IPS-18a (cell line): Measurements from ENCODE around the gene NHLH1.

ENCODE experiments used
- H3K27ac ChIP-seq: one replicate; pipeline ENCODE4 v1.5.1; 2013; ENCODE audit warnings: low read length
- H3K27me3 ChIP-seq: one replicate; pipeline ENCODE4 v1.6.1; 2013; ENCODE audit warnings: mild to moderate bottlenecking, low read length; ENCODE audit not compliant: control insufficient read depth, insufficient read depth
- H3K36me3 ChIP-seq: one replicate; pipeline ENCODE4 v1.6.1; 2013; ENCODE audit warnings: low read depth, low read length; ENCODE audit not compliant: control insufficient read depth
- H3K4me1 ChIP-seq: one replicate; pipeline ENCODE4 v1.6.1; 2013; ENCODE audit warnings: low read depth, low read length; ENCODE audit not compliant: control insufficient read depth
- H3K4me3 ChIP-seq: one replicate; pipeline ENCODE4 v1.5.1; 2013; ENCODE audit warnings: low read length
- H3K9ac ChIP-seq: one replicate; pipeline ENCODE4 v1.6.1; 2013; ENCODE audit warnings: mild to moderate bottlenecking, low read length, moderate library complexity
- H3K9me3 ChIP-seq: one replicate; pipeline ENCODE4 v1.6.1; 2013; ENCODE audit warnings: low read depth, low read length; ENCODE audit not compliant: control insufficient read depth

Gene NHLH1

DNA sequence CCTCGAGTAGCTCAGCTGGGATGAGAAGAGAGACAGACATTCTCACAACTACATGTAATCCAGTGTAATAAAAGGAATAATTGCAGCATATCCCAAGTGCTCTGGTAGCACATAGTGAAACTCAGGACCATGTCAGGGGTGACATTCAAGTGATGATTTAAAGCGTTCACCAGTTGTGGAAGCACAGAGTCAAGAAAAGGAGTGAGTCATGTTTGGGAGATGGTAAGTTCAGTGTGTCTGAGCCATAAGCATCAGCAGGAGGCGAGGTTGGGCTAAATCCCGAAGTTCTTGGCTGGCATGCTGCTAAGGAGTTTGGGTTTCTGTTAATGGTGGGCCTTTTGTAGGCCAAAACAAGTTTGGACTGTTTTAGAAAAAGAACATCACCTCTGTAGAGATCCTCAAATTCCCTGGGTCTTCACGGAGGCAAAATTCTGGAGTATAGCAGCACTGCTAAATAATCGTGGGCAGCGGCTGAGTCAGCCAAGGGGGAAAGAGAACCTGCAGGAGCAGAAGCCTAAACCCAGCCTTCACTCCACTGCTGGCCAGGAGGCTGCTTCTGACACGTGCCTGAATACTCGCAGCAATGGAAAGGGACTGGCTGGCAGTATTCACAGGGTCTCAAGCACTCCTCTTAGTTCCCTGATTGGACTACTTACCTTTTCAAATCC lies 7.2 kb upstream of the NHLH1 start:
- Histone ChIP-seq H3K4me3 (no peak overlapping the region), H3K9me3 (no peaks in the 10 kb centered on the region), H3K27ac (no peak overlapping the region), H3K36me3 (peaks cover 53% of the 10 kb centered on the region), H3K9ac (no peak overlapping the region), H3K4me1 (peaks cover 16% of the 10 kb centered on the region), H3K27me3 (no peaks in the 10 kb centered on the region)

DNA sequence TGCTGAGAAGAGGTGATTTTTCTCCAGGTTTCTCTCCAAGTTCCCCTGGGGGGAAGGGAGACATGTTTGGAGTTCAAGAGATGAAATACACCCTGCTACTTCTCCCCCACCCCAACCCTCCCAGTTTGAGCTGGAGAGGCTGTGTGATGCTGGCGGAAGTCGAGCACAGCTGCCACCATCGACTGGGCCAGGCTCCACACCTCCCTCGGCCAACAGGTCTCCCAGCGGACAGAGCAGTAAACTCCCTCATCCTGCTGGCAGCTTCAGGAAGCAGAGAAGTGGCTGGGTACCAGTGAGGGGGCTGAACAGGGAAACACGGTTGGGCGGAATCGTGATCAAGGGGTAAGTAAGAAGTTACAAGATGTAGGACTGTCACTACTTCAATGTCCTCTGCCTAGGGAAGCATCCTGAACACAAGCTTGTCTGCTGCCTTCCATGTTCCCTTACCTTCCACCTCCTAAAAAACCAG lies 6.6 kb upstream of the NHLH1 start:
- no peaks in the 10 kb centered on the region for H3K9me3 ChIP-seq
- no peaks in the 10 kb centered on the region for H3K27me3 ChIP-seq
- H3K27ac ChIP-seq, result no peak overlapping the region
- peaks cover 47% of the 10 kb centered on the region for H3K36me3 ChIP-seq
- H3K4me1 ChIP-seq, result peaks cover 16% of the 10 kb centered on the region
- H3K9ac ChIP-seq, result no peak overlapping the region
- H3K4me3 ChIP-seq, result no peak overlapping the region

- no peak overlapping the region for H3K27ac ChIP-seq
- no peak overlapping the region for H3K4me3 ChIP-seq
- peaks cover 38% of the 10 kb centered on the region for H3K36me3 ChIP-seq
- no peaks in the 10 kb centered on the region for H3K27me3 ChIP-seq
- no peak overlapping the region for H3K9ac ChIP-seq
- no peaks in the 10 kb centered on the region for H3K9me3 ChIP-seq
- H3K4me1 ChIP-seq, result peaks cover 19% of the 10 kb centered on the region
These were observed 5.7 kb upstream of the NHLH1 start for GRCh38 chr1:160361199-160361598.

DNA sequence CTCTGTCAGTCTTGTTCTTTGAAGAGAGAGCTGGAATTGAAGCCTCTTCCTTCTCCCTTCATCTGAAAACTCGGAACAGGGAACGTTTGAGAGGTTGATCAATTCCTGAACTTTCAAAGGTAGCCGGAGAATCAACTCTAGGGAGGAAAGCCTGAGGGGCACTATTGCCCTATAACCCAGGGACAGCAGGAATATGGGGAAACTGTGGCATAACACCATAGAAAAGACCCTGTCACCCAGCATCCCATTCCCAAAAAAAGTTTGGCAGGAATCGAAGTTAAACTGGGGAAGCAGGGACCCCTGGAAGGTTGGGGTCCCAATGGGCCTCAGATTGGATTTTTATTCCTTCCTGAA lies 5.1 kb upstream of the NHLH1 start:
- Histone ChIP-seq H3K9me3 (no peaks in the 10 kb centered on the region), H3K27ac (peak overlapping the region; percentile 24), H3K4me1 (peaks cover 19% of the 10 kb centered on the region), H3K27me3 (no peaks in the 10 kb centered on the region), H3K9ac (peak overlapping the region; percentile 63), H3K36me3 (peaks cover 32% of the 10 kb centered on the region), H3K4me3 (no peak overlapping the region)

DNA sequence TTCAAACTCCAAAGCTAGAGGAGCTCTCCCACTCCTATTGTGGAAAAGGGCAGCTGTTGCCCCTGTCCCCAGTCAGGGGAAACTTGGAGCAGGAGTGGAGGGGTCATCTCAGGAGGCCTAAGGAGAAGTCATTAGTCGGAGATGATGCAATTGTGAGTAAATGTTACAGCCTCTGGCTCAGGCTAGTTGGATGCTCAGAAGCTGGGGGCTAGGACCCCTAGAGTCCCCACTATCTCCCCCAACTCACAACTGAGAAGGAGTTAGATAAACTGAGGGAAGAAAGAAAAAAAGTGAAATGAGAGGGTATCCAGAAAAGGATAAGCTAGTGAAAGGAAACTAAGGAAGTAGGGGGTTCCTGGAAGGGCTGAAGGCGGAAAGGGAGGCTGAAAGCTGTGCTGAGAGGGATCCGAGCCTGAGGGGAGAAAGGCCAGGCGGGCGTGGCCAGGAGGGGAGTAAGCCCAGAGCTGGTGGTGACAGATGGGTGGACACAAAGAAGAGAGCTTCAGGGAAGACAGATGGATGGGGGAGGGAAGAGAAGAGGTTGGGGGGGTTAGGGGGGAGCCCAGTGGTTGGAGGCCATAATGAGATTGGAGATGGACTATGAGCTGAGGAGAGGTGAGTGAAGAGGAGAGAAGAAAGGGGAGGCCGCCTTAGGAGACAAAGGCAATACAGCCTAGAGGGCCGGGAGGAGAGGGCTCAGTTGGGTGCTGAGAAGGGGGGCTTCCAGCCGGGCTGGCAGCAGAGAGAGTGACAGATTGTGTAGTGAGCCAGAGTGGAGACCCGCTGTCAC lies 4.5 kb upstream of the NHLH1 start:
- H3K9ac ChIP-seq, result peak overlapping the region; percentile 63
- no peaks in the 10 kb centered on the region for H3K9me3 ChIP-seq
- H3K27ac ChIP-seq, result peak overlapping the region; percentile 24
- H3K27me3 ChIP-seq, result no peaks in the 10 kb centered on the region
- H3K4me1 ChIP-seq, result peaks cover 19% of the 10 kb centered on the region
- H3K4me3 ChIP-seq, result no peak overlapping the region
- H3K36me3 ChIP-seq, result peaks cover 27% of the 10 kb centered on the region

DNA sequence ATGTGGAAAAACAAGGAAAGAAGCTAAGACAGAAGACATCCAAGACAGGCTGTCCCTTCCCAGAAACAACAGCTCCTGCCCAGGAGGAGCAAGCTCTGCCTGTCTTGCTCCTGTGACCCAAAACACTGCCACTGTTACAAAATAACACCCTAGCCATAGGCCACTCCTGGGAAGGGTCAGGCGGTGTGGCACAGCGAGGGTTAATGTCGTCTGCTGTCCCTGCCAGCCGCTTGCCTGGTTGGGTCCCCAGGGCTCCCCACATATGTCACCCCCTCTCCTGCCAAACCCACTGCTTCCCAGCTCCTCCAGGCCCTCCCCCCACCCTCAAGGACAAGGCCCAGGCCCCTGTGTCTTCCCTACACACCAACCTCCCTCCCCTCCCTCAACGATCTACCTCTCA lies 3.9 kb upstream of the NHLH1 start:
- peaks cover 19% of the 10 kb centered on the region for H3K4me1 ChIP-seq
- no peaks in the 10 kb centered on the region for H3K9me3 ChIP-seq
- H3K36me3 ChIP-seq, result peaks cover 22% of the 10 kb centered on the region
- H3K9ac ChIP-seq, result peak overlapping the region; percentile 63
- no peak overlapping the region for H3K27ac ChIP-seq
- H3K4me3 ChIP-seq, result no peak overlapping the region
- H3K27me3 ChIP-seq, result no peaks in the 10 kb centered on the region

GRCh38 chr1:160363951-160364735 lies 2.7 kb upstream of the NHLH1 start:
- Histone ChIP-seq H3K9me3 (no peaks in the 10 kb centered on the region), H3K4me3 (no peak overlapping the region), H3K36me3 (peaks cover 16% of the 10 kb centered on the region), H3K27me3 (no peaks in the 10 kb centered on the region), H3K9ac (no peak overlapping the region), H3K4me1 (peaks cover 19% of the 10 kb centered on the region), H3K27ac (no peak overlapping the region)

DNA sequence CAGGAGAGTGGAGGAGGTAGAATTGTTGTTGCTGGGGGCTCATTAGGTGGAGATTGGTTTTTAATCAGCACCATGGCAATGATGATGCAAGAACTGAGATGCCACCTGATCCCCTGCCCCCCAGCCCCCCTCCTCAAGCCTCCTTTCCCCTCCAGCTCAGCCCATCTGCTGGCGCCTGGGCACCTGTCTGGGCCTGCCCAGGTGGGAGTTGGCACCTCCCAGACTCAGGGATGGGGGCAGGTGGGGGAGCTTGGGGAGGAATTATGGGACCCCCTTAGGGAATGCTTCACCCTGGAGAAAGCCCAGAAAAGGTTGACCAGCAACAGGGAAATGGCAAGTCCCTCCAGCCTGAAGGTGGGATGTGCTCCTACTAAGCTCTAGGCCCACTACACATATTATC lies 1.5 kb upstream of the NHLH1 start:
- H3K4me3 ChIP-seq, result no peak overlapping the region
- no peak overlapping the region for H3K9ac ChIP-seq

GRCh38 chr1:160367516-160367900 lies 637 bp downstream of the NHLH1 start:
- Histone ChIP-seq H3K4me1 (peaks cover 11% of the 10 kb centered on the region), H3K36me3 (no peaks in the 10 kb centered on the region), H3K9me3 (no peaks in the 10 kb centered on the region), H3K9ac (no peak overlapping the region), H3K27me3 (no peaks in the 10 kb centered on the region), H3K27ac (no peak overlapping the region), H3K4me3 (no peak overlapping the region)

More for the DNA sequence above, 1.5 kb upstream of the NHLH1 start:
- Histone ChIP-seq H3K4me1 (peaks cover 19% of the 10 kb centered on the region), H3K36me3 (peaks cover 7% of the 10 kb centered on the region), H3K27ac (no peak overlapping the region), H3K9me3 (no peaks in the 10 kb centered on the region), H3K27me3 (no peaks in the 10 kb centered on the region)

- no peak overlapping the region for H3K27ac ChIP-seq
- no peak overlapping the region for H3K9ac ChIP-seq
- no peaks in the 10 kb centered on the region for H3K9me3 ChIP-seq
- peaks cover 3% of the 10 kb centered on the region for H3K4me1 ChIP-seq
- H3K4me3 ChIP-seq, result no peak overlapping the region
- H3K36me3 ChIP-seq, result no peaks in the 10 kb centered on the region
- H3K27me3 ChIP-seq, result no peaks in the 10 kb centered on the region
These were observed 1.4 kb downstream of the NHLH1 start for GRCh38 chr1:160367934-160368923.

DNA sequence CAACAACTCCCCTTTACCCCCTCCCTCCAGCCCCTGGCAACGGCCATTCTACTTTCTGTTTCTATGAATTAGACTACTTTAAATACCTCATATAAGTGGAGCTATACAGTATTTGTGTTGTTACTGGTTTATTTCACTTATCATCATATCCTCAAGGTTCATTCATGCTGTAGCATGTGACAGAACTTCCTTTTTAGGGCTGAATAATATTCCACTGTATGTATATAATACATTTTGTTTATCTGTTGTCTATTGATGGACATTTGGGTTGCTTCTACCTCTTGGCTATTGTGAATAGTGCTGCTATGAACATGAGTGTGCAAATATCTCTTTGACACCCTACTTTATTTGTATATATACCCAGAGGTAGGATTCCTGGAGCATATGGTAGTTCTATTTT lies 2.2 kb downstream of the NHLH1 start:
- Histone ChIP-seq H3K9me3 (no peaks in the 10 kb centered on the region), H3K4me3 (no peak overlapping the region), H3K36me3 (no peaks in the 10 kb centered on the region), H3K27me3 (no peaks in the 10 kb centered on the region), H3K27ac (no peak overlapping the region), H3K4me1 (peaks cover 3% of the 10 kb centered on the region), H3K9ac (no peak overlapping the region)
